CD4-positive, alpha-beta T cell (primary cell): ENCODE measurements around the gene PHF2. TPM values are rescaled to one million over a fixed set of nuclear protein-coding genes. Genes with fewer than 3 reads are reported as not detected.

Source experiments
- ATAC-seq: fragments of 200-7000 bp; cut with Tn5 transposase; one replicate; pipeline ENCODE4 v1.10.0; 2022; ENCODE audit warnings: mild to moderate bottlenecking; ENCODE audit not compliant: poor library complexity
- CTCF ChIA-PET: fragments of 350-600 bp; sonication (Branson Sonifier 250); formaldehyde crosslinking; loops from one replicate; lab custom pipeline; 2021; ENCODE audit warnings: antibody characterized with exemption, inconsistent platforms; lab: Charles Lee
- POLR2A ChIA-PET: fragments of 350-600 bp; sonication (Branson Sonifier 250); formaldehyde crosslinking; loops from one replicate; lab custom pipeline; 2021; ENCODE audit warnings: antibody characterized with exemption, inconsistent platforms; lab: Charles Lee
- DNase-seq, 14 experiments: peaks; one replicate each; pipeline ENCODE4 v3.0.0-alpha.2; 2013 to 2020; ENCODE audit warnings: mixed read lengths in 2 of 14
- H3K27ac ChIP-seq, 2 donors: one replicate each; pipeline versions ENCODE4 v1.5.1 to v1.7.0; 2013; ENCODE audit warnings: low read length in 2 of 2, low read depth in 1 of 2, mild to moderate bottlenecking in 1 of 2
- H3K27me3 ChIP-seq, 2 experiments: 1 replicate in 1 of 2; 2 replicates in 1 of 2; pipeline versions ENCODE4 v1.6.1 to v1.7.0; 2013; ENCODE audit warnings: low read length in 2 of 2, control low read depth in 1 of 2, mild to moderate bottlenecking in 1 of 2, moderate library complexity in 1 of 2; ENCODE audit not compliant: insufficient read depth in 2 of 2, control insufficient read depth in 1 of 2
- H3K36me3 ChIP-seq: one replicate; pipeline ENCODE4 v1.6.1; 2013; ENCODE audit warnings: low read length, control low read depth; ENCODE audit not compliant: insufficient read depth
- H3K4me1 ChIP-seq: one replicate; pipeline ENCODE4 v1.6.1; 2013; ENCODE audit warnings: low read length, control low read depth; ENCODE audit not compliant: insufficient read depth
- H3K4me3 ChIP-seq: one replicate; pipeline ENCODE4 v1.5.1; 2013; ENCODE audit warnings: mild to moderate bottlenecking, low read length, moderate library complexity
- H3K9me3 ChIP-seq, 2 experiments: 1 replicate in 1 of 2; 2 replicates in 1 of 2; pipeline versions ENCODE4 v1.6.1 to v1.7.0; 2013; ENCODE audit warnings: low read length in 2 of 2, mild to moderate bottlenecking in 2 of 2, control low read depth in 1 of 2, moderate library complexity in 1 of 2; ENCODE audit not compliant: control insufficient read depth in 1 of 2, insufficient read depth in 1 of 2
- H3K27ac Mint-ChIP-seq: one replicate; pipeline ENCODE4 v1.8.0; 2020; ENCODE audit warnings: mixed read lengths
- H3K27me3 Mint-ChIP-seq: one replicate; pipeline ENCODE4 v1.8.0; 2021; ENCODE audit warnings: mixed read lengths
- H3K36me3 Mint-ChIP-seq: one replicate; pipeline ENCODE4 v1.8.0; 2021; ENCODE audit warnings: low read depth, mixed read lengths
- H3K4me1 Mint-ChIP-seq: one replicate; pipeline ENCODE4 v1.8.0; 2021; ENCODE audit warnings: low read depth, mixed read lengths
- H3K4me3 Mint-ChIP-seq: one replicate; pipeline ENCODE4 v1.8.0; 2020; ENCODE audit warnings: mild to moderate bottlenecking, mixed read lengths
- H3K9me3 Mint-ChIP-seq: one replicate; pipeline ENCODE4 v1.8.0; 2020; ENCODE audit warnings: mixed read lengths
- intact Hi-C, 2 experiments: fragments of 100-400 bp; cut with DNase I in 1 of 2; cut with micrococcal nuclease in 1 of 2; formaldehyde crosslinking; loops; one replicate each; pipeline versions ENCODE4 v1.15.1 to v1.9.0; 2023 to 2025; cut with DNase I, micrococcal nuclease
- polyA plus RNA-seq, 2 donors: library from polyadenylated mRNA; unstranded; fragments of 120-200 nt; gene quantifications; one replicate each; pipeline ENCODE4 v1.2.1, GENCODE V29; 2013
- total RNA-seq, 174 experiments: library from RNA in 2 of 174; stranded (reverse) in 2 of 174; gene quantifications; one replicate each; pipeline ENCODE4 v1.2.3 and lab custom pipeline; 2021 to 2026
- TF ChIP-seq, protein P1 (sequence below): fragments of 200-600 bp; IDR thresholded peaks from one replicate; pipeline ENCODE4 v1.8.0; 2022; ENCODE audit warnings: antibody characterized with exemption, mild to moderate bottlenecking

Gene PHF2
- total RNA-seq (10 to 100 TPM; 27.3 to 28.8 TPM), total RNA-seq (lab: John Stamatoyannopoulos, UW) (34.3 to 119 (median 78.8) reads per million in 172 experiments)
- polyA plus RNA-seq (2013, experiment 1 of 2), result 28.7 TPM
- 26.4 TPM for polyA plus RNA-seq (2013, experiment 2 of 2)

DNA sequence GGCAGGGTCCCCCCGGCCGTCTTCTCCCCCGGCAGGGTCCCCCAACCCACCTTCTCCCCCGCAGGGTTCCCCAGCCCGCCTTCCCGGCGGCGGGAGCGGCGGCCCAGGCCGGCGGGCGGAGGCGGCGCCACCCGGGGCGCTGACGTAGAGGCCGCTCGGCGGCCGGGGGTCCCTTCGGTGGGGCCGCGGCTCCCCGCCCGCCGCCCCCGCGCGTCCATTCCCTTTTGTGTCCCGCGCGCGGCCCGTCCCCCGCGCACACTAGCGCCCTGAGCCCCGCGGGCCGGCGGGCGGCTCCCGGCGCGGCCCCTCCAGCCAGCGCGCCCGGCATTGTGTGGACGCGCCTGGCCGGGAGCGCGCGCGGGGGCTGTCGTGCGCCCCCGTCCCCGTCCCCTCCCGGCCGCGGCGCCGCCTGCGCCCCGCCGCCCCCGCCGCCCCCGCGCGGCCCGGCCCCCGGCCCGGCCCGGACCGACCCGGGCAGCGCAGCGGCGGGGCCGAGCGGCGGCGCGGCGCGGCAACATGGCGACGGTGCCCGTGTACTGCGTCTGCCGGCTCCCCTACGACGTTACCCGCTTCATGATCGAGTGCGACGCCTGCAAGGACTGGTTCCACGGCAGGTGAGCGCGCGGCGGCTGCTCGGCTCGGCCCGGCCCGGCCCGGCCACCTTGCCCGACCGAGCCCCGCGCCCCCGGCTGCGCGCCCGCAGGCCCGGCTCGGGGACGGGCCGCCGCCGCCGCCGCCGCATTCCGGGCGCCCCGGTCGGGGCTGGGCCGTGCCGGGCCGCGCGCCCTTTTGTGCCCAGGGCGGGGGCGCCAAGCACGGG lies at the start of gene PHF2:
Gene PHF2, plus strand, starts transcription at position 327 of the 820 bp plus-strand sequence. Its CDS starts 190 bp downstream, at position 517.
- Mint-ChIP-seq H3K36me3 (peaks cover 15% of the 10 kb centered on the region), H3K27me3 (no peaks in the 10 kb centered on the region), H3K9me3 (no peaks in the 10 kb centered on the region), H3K4me3 (peak within 1 kb of the TSS; percentile 95), H3K27ac (peak within 1 kb of the TSS; percentile 95), H3K4me1 (peaks cover 57% of the 10 kb centered on the region)
- Histone ChIP-seq H3K4me1 (peaks cover 34% of the 10 kb centered on the region), H3K27ac (peak within 1 kb of the TSS; percentile 51 to 56), H3K27me3 (no peaks in the 10 kb centered on the region), H3K36me3 (no peaks in the 10 kb centered on the region), H3K9me3 (no peaks in the 10 kb centered on the region), H3K4me3 (peak within 1 kb of the TSS; percentile 75)
- POLR2A ChIA-PET, result interaction anchor here (0.7 to 2.5 kb wide), 6 partner anchors 9 to 769 kb away, joined by 3 to 40 read pairs (median 4); partner anchors contain the start of gene FAM120AOS
- ATAC-seq (peak; percentile 59), DNase-seq (peak in 8 of 14 experiments; percentile 23 to 72 (median 44))
- TF ChIP-seq, protein P1, sequence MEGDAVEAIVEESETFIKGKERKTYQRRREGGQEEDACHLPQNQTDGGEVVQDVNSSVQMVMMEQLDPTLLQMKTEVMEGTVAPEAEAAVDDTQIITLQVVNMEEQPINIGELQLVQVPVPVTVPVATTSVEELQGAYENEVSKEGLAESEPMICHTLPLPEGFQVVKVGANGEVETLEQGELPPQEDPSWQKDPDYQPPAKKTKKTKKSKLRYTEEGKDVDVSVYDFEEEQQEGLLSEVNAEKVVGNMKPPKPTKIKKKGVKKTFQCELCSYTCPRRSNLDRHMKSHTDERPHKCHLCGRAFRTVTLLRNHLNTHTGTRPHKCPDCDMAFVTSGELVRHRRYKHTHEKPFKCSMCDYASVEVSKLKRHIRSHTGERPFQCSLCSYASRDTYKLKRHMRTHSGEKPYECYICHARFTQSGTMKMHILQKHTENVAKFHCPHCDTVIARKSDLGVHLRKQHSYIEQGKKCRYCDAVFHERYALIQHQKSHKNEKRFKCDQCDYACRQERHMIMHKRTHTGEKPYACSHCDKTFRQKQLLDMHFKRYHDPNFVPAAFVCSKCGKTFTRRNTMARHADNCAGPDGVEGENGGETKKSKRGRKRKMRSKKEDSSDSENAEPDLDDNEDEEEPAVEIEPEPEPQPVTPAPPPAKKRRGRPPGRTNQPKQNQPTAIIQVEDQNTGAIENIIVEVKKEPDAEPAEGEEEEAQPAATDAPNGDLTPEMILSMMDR, result no peak
- intact Hi-C loops, result loop anchor here (1.0 to 10.0 kb wide), 4 partner anchors 9 to 1252 kb away; partner anchors contain the start of genes CENPP (in 1 of the 2) and NOL8 (in 1 of the 2)
- CTCF ChIA-PET, result interaction anchor here (1.9 kb wide), 1 partner anchor 10 kb away, joined by 9 read pairs; no protein-coding TSS in a partner anchor

DNA sequence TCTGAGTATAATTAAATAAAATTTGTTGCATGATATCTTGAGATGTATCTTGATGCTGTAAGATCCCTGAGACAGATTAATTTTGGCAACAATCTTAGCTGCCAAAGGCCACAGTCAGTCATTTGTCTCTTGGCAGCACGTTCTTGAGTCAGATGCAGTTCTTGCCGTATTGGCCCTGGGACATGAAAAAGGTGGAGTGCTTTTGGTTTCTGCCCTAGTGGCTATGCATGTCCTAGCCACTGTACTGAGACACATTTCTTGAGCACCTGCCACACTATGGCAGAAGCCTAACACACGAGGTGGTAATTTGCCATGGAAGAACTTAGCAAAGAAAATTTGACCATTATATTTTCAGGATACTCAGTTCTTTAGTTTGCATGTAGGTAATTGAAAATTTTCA lies 45.0 kb upstream of the PHF2 start:
- no peak for DNase-seq
- Histone ChIP-seq H3K36me3 (peaks cover 88% of the 10 kb centered on the region), H3K27me3 (no peaks in the 10 kb centered on the region), H3K4me3 (no peak overlapping the region), H3K4me1 (no peaks in the 10 kb centered on the region), H3K27ac (no peak overlapping the region), H3K9me3 (no peaks in the 10 kb centered on the region)
- intact Hi-C loops, result no loop called here
- H3K4me3 Mint-ChIP-seq, result no peak overlapping the region
- peaks cover 97% of the 10 kb centered on the region for H3K36me3 Mint-ChIP-seq
- H3K4me1 Mint-ChIP-seq, result no peaks in the 10 kb centered on the region
- no peaks in the 10 kb centered on the region for H3K27me3 Mint-ChIP-seq
- H3K9me3 Mint-ChIP-seq, result no peaks in the 10 kb centered on the region
- no peak for ATAC-seq
- POLR2A ChIA-PET, result no interaction called here
- TF ChIP-seq, protein P1, result no peak
- no peak overlapping the region for H3K27ac Mint-ChIP-seq
- CTCF ChIA-PET, result interaction anchor here (1.1 kb wide), 1 partner anchor 35 kb away, joined by 3 read pairs; no protein-coding TSS in a partner anchor

DNA sequence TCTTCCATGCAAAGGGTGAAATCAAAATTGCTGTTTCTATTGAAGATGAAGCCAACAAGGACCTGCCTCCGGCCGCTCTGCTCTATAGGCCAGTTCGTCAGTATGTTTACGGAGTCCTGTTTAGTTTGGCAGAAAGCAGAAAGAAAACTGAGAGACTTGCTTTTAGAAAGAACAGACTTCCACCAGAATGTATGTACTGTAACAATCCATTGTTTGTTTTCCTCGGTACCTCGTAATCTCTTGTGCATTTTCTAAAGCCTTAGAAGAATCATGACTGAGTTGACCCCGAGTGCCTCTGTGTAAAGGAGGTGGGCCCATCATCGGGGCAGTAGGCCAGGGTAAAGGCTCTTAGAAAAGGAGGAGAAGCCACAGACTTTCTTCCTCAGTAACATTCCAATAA lies 44.2 kb upstream of the PHF2 start:
- TF ChIP-seq, protein P1, result no peak
- no peaks in the 10 kb centered on the region for H3K27me3 ChIP-seq
- Mint-ChIP-seq H3K27ac (no peak overlapping the region), H3K9me3 (no peaks in the 10 kb centered on the region), H3K4me3 (no peak overlapping the region), H3K4me1 (no peaks in the 10 kb centered on the region), H3K36me3 (peaks cover 97% of the 10 kb centered on the region), H3K27me3 (no peaks in the 10 kb centered on the region)
- no peak overlapping the region for H3K27ac ChIP-seq
- DNase-seq (no peak), ATAC-seq (no peak)
- ChIA-PET POLR2A (no interaction called here), CTCF (no interaction called here)
- peaks cover 87% of the 10 kb centered on the region for H3K36me3 ChIP-seq
- H3K4me1 ChIP-seq, result no peaks in the 10 kb centered on the region
- no peaks in the 10 kb centered on the region for H3K9me3 ChIP-seq
- intact Hi-C loops, result no loop called here
- no peak overlapping the region for H3K4me3 ChIP-seq
